Pancreas (tissue), 10 donors: Measurements from ENCODE around the gene NEO1. TPM values are rescaled to one million over a fixed set of nuclear protein-coding genes. Genes with fewer than 3 reads are reported as not detected.
A peak's percentile ranks its signal among the peaks of the same experiment; 100 is the strongest.
"Not testable (repeated sequence)": the region's sequence is repeated elsewhere in the genome, so short reads cannot be mapped to it uniquely, and the experiment has no call there.

Experiments
- ATAC-seq, 4 donors: fragments of 200-7000 bp; cut with Tn5 transposase; one replicate each; pipeline versions ENCODE4 v1.8.0 to v1.9.1; 2020; ENCODE audit warnings: mild to moderate bottlenecking in 4 of 4, moderate library complexity in 4 of 4
- DNase-seq, 6 donors: peaks; one replicate each; pipeline ENCODE4 v3.0.0-alpha.2; 2020
- FAIRE-seq: peaks from 2 replicates; lab custom pipeline; 2012; peaks lifted over from hg19 to GRCh38; lab: Jason Lieb, UNC
- H3K27ac ChIP-seq, 4 donors: fragments of 200-600 bp; sonication (generic); 1 replicate in 3 of 4; 2 replicates in 1 of 4; pipeline versions ENCODE4 v1.5.0 to v1.8.0; 2020
- H3K27me3 ChIP-seq, 4 donors: fragments of 200-600 bp; one replicate each; pipeline ENCODE4 v1.8.0; 2021
- H3K36me3 ChIP-seq, 3 donors: fragments of 200-600 bp; sonication (generic) in 1 of 3; one replicate each; pipeline versions ENCODE4 v1.5.0 to v1.8.0; 2020 to 2021
- H3K4me1 ChIP-seq, 3 donors: fragments of 200-600 bp; one replicate each; pipeline ENCODE4 v1.8.0; 2021
- H3K4me3 ChIP-seq, 4 donors: fragments of 200-600 bp; sonication (generic) in 2 of 4; one replicate each; pipeline versions ENCODE4 v1.5.0 to v1.8.0; 2020 to 2021
- H3K9me3 ChIP-seq, 4 donors: fragments of 200-600 bp; one replicate each; pipeline ENCODE4 v1.8.0; 2021
- CTCF ChIP-seq, 4 donors: fragments of 200-600 bp; sonication (generic) in 3 of 4; IDR thresholded peaks; one replicate each; pipeline versions ENCODE4 v1.5.0 to v1.8.0; 2021; ENCODE audit warnings: antibody characterized with exemption in 4 of 4
- WGBS, 2 donors: extraction: QIAGEN DNeasy Blood & Tissue Kit; methylation state at CpG; one replicate each; pipeline ENCODE4 v1.1.7; 2013; 5-methylcytosine and 5-hydroxymethylcytosine counted together
- intact Hi-C, 3 donors: fragments of 100-400 bp; cut with DNase I; formaldehyde crosslinking; loops; one replicate each; pipeline versions ENCODE4 v1.11.1 to v1.14.2; 2022
- polyA plus RNA-seq, 2 donors: library from polyadenylated mRNA; stranded (reverse); fragments of 200-250 nt; gene quantifications; one replicate each; pipeline ENCODE4 v1.2.3, GENCODE V29; 2013
- total RNA-seq, 6 donors: library from RNA; stranded (reverse); fragmentation: NEBNext Ultra II Directional in 4 of 6; extraction: Animal tissue kit (Norgen Biotek cat#: 25700) in 4 of 6; gene quantifications; one replicate each; pipeline versions ENCODE4 v1.2.1 to v1.2.4, GENCODE V29; 2021 to 2023
- donor health status: healthy with polysubstance abuse.
- donor health status: DM: no; HTN: no; CAD: no; lungs with moderate emphysema.
- donor health status: DM: no; HTN: no; CAD: no.
- donor health status: control.
- donor health status: control.
- donor health status: Bipolar disorder and iron deficiency.
- donor health status: DM: yes; HTN: yes; CAD: no.
- donor health status: DM: no; HTN: no; CAD: no.
- donor health status: DM: no; HTN: no; CAD: no.
- donor health status: DM: yes; HTN: yes; CAD: no.

Gene NEO1
- total and polyA plus RNA-seq, 8 donors, result 7.1 to 30.7 (median 19.6) TPM

GRCh38 chr15:73210630-73211029 lies 158.4 kb downstream of the NEO1 start:
- WGBS, 2 donors, result 92 to 96% methylated on average over 2 of the region's 2 CpGs

GRCh38 chr15:73212424-73212823 lies 160.2 kb downstream of the NEO1 start:
- Histone ChIP-seq H3K9me3 (no peaks in the 10 kb centered on the region), H3K27ac (no peak overlapping the region), H3K36me3 (no peaks in the 10 kb centered on the region), H3K4me3 (no peak overlapping the region), H3K4me1 (peaks cover 0 to 4% (median 0%) of the 10 kb centered on the region in 3 donors), H3K27me3 (no peaks in the 10 kb centered on the region)
- FAIRE-seq, result no peak
- no peak for DNase-seq
- intact Hi-C loops, result no loop called here
- 14 to 27% methylated on average over 1 of the region's 1 CpG for WGBS, 2 donors
- no peak for TF ChIP-seq CTCF (IDR thresholded peaks at IDR 0.05)
- ATAC-seq, result no peak

More at GRCh38 chr15:73210630-73211029, 158.4 kb downstream of the NEO1 start:
- DNase-seq, result no peak
- ATAC-seq, result no peak
- Histone ChIP-seq H3K27ac (no peak overlapping the region), H3K9me3 (no peaks in the 10 kb centered on the region), H3K4me1 (peaks cover 0 to 4% (median 0%) of the 10 kb centered on the region in 3 donors), H3K4me3 (no peak overlapping the region), H3K27me3 (no peaks in the 10 kb centered on the region), H3K36me3 (no peaks in the 10 kb centered on the region)
- intact Hi-C loops, result no loop called here
- FAIRE-seq, result peak; percentile 17
- TF ChIP-seq CTCF (IDR thresholded peaks at IDR 0.05), result no peak

GRCh38 chr15:73221450-73221849 lies 169.2 kb downstream of the NEO1 start:
- DNase-seq, H3K4me3 ChIP-seq, H3K9me3 ChIP-seq, FAIRE-seq, H3K36me3 ChIP-seq, H3K27ac ChIP-seq, H3K4me1 ChIP-seq, H3K27me3 ChIP-seq, intact Hi-C loops, ATAC-seq: not testable (repeated sequence)
- WGBS, 2 donors, result 95 to 99% methylated on average over 10 to 11 of the region's 11 CpGs

- DNase-seq (no peak), FAIRE-seq (no peak), ATAC-seq (no peak)
- no peak overlapping the region for H3K27ac ChIP-seq
- no peak overlapping the region for H3K4me3 ChIP-seq
- H3K9me3 ChIP-seq, result no peaks in the 10 kb centered on the region
- no peaks in the 10 kb centered on the region for H3K27me3 ChIP-seq
- WGBS, 2 donors, result 93 to 94% methylated on average over 13 of the region's 13 CpGs
- H3K4me1 ChIP-seq, result no peaks in the 10 kb centered on the region
- intact Hi-C loops, result no loop called here
- no peaks in the 10 kb centered on the region for H3K36me3 ChIP-seq
- no peak for TF ChIP-seq CTCF (IDR thresholded peaks at IDR 0.05)
Measured at GRCh38 chr15:73225358-73226015, 173.2 kb downstream of the NEO1 start.

- 87 to 93% methylated on average over 9 of the region's 9 CpGs for WGBS, 2 donors
- FAIRE-seq, result no peak
- Histone ChIP-seq H3K27me3 (no peaks in the 10 kb centered on the region), H3K4me1 (no peaks in the 10 kb centered on the region), H3K36me3 (no peaks in the 10 kb centered on the region), H3K9me3 (no peaks in the 10 kb centered on the region), H3K27ac (no peak overlapping the region), H3K4me3 (no peak overlapping the region)
- DNase-seq, result no peak
- TF ChIP-seq CTCF (IDR thresholded peaks at IDR 0.05), result no peak
- no peak for ATAC-seq
- intact Hi-C loops, result no loop called here
Measured at GRCh38 chr15:73226093-73226814, 174.0 kb downstream of the NEO1 start.
